Right atrium auricular region (tissue), 2 donors: ENCODE measurements around the gene SUSD4. TPM values are rescaled to one million over a fixed set of nuclear protein-coding genes. Genes with fewer than 3 reads are reported as not detected.

Source experiments
- DNase-seq: peaks from one replicate; pipeline ENCODE4 v3.0.0-alpha.2; 2019; ENCODE audit warnings: low spot score
- H3K27ac ChIP-seq, 2 donors: fragments of 200-600 bp; sonication (generic); 1 replicate in 1 of 2; 2 replicates in 1 of 2; pipeline ENCODE4 v1.5.1; 2016 to 2019
- H3K27me3 ChIP-seq, 2 donors: fragments of 200-600 bp; sonication (generic); one replicate each; pipeline versions ENCODE4 v1.5.1 to v1.6.0; 2017 to 2019
- H3K36me3 ChIP-seq: fragments of 200-600 bp; sonication (generic); one replicate; pipeline ENCODE4 v1.5.1; 2016
- H3K4me1 ChIP-seq, 2 donors: fragments of 200-600 bp; sonication (generic); one replicate each; pipeline versions ENCODE4 v1.5.1 to v1.6.0; 2017 to 2019
- H3K4me3 ChIP-seq, 2 donors: fragments of 200-600 bp; sonication (generic); 1 replicate in 1 of 2; 2 replicates in 1 of 2; pipeline ENCODE4 v1.5.1; 2017 to 2019; ENCODE audit warnings: mild to moderate bottlenecking in 1 of 2, moderate library complexity in 1 of 2
- H3K9me3 ChIP-seq, 2 donors: fragments of 200-600 bp; sonication (generic); one replicate each; pipeline ENCODE4 v1.5.1; 2019
- CTCF ChIP-seq, 2 donors: fragments of 200-600 bp; sonication (generic); IDR thresholded peaks; one replicate each; pipeline ENCODE4 v1.5.1; 2019; ENCODE audit warnings: antibody characterized with exemption in 2 of 2
- total RNA-seq, 2 donors: library from RNA; depleted of rRNA; stranded (reverse); fragments of >200 nt; gene quantifications; one replicate each; pipeline ENCODE4 v1.1.0, GENCODE V29; 2016

Gene SUSD4
- total RNA-seq, 2 donors from 2014 or later, result 8.9 to 17.7 TPM

GRCh38 chr1:223328566-223328965, 35.4 kb downstream of the SUSD4 start:
- TF ChIP-seq CTCF (IDR thresholded peaks at IDR 0.05), result no peak
- no peak for DNase-seq
- Histone ChIP-seq H3K4me1 (peaks cover 0 to 7% of the 10 kb centered on the region in 2 donors), H3K4me3 (no peak overlapping the region), H3K9me3 (no peaks in the 10 kb centered on the region), H3K27me3 (no peaks in the 10 kb centered on the region), H3K36me3 (no peaks in the 10 kb centered on the region), H3K27ac (no peak overlapping the region)

- no peak overlapping the region for H3K4me3 ChIP-seq
- no peaks in the 10 kb centered on the region for H3K36me3 ChIP-seq
- DNase-seq, result no peak
- H3K4me1 ChIP-seq, result peaks cover 0 to 7% of the 10 kb centered on the region in 2 donors
- no peaks in the 10 kb centered on the region for H3K9me3 ChIP-seq
- no peak for TF ChIP-seq CTCF (IDR thresholded peaks at IDR 0.05)
- no peaks in the 10 kb centered on the region for H3K27me3 ChIP-seq
- no peak overlapping the region for H3K27ac ChIP-seq
Observed at GRCh38 chr1:223326776-223327175, 37.2 kb downstream of the SUSD4 start.

GRCh38 chr1:223323491-223324484, 40.2 kb downstream of the SUSD4 start:
- no peaks in the 10 kb centered on the region for H3K27me3 ChIP-seq
- H3K36me3 ChIP-seq, result no peaks in the 10 kb centered on the region
- no peak for TF ChIP-seq CTCF (IDR thresholded peaks at IDR 0.05)
- H3K27ac ChIP-seq, result no peak overlapping the region
- H3K4me1 ChIP-seq, result no peaks in the 10 kb centered on the region
- H3K4me3 ChIP-seq, result no peak overlapping the region
- DNase-seq, result no peak
- H3K9me3 ChIP-seq, result no peaks in the 10 kb centered on the region

GRCh38 chr1:223322868-223323267, 41.1 kb downstream of the SUSD4 start:
- no peak for DNase-seq
- Histone ChIP-seq H3K4me3 (no peak overlapping the region), H3K27ac (no peak overlapping the region), H3K4me1 (no peaks in the 10 kb centered on the region), H3K27me3 (no peaks in the 10 kb centered on the region), H3K36me3 (no peaks in the 10 kb centered on the region), H3K9me3 (no peaks in the 10 kb centered on the region)
- no peak for TF ChIP-seq CTCF (IDR thresholded peaks at IDR 0.05)

GRCh38 chr1:223320959-223321358, 43.0 kb downstream of the SUSD4 start:
- Histone ChIP-seq H3K4me3 (no peak overlapping the region), H3K4me1 (no peaks in the 10 kb centered on the region), H3K9me3 (no peaks in the 10 kb centered on the region), H3K36me3 (no peaks in the 10 kb centered on the region), H3K27me3 (no peaks in the 10 kb centered on the region), H3K27ac (no peak overlapping the region)
- DNase-seq, result no peak
- no peak for TF ChIP-seq CTCF (IDR thresholded peaks at IDR 0.05)
